Kidney (tissue), 14 donors: Measurements from ENCODE around the gene TBL1XR1. TPM values are rescaled to one million over a fixed set of nuclear protein-coding genes. Genes with fewer than 3 reads are reported as not detected.
"Not testable (repeated sequence)": the region's sequence is repeated elsewhere in the genome, so short reads cannot be mapped to it uniquely, and the experiment has no call there.

Experiments
- DNase-seq, 5 donors: peaks; one replicate each; pipeline ENCODE4 v3.0.0-alpha.2; 2013 to 2020
- FAIRE-seq: peaks from 2 replicates; lab custom pipeline; 2012; peaks lifted over from hg19 to GRCh38; lab: Jason Lieb, UNC
- H3K27ac ChIP-seq, 2 donors: one replicate each; pipeline ENCODE4 v1.7.0; 2013; ENCODE audit warnings: low read depth in 2 of 2, low read length in 2 of 2, inconsistent platforms in 1 of 2
- H3K27me3 ChIP-seq: one replicate; pipeline ENCODE4 v1.7.1; 2013; ENCODE audit warnings: low read length, inconsistent platforms; ENCODE audit not compliant: control insufficient read depth, insufficient read depth
- H3K36me3 ChIP-seq, 3 donors: one replicate each; pipeline versions ENCODE4 v1.7.0 to v1.7.1; 2013; ENCODE audit warnings: low read length in 3 of 3, control low read depth in 1 of 3, inconsistent platforms in 1 of 3; ENCODE audit not compliant: insufficient read depth in 3 of 3, control insufficient read depth in 2 of 3
- H3K4me1 ChIP-seq, 3 donors: one replicate each; pipeline versions ENCODE4 v1.7.0 to v1.7.1; 2013; ENCODE audit warnings: low read length in 3 of 3, inconsistent platforms in 1 of 3, low read depth in 1 of 3; ENCODE audit not compliant: control insufficient read depth in 2 of 3, insufficient read depth in 2 of 3
- H3K4me3 ChIP-seq, 3 donors: one replicate each; pipeline versions ENCODE4 v1.7.0 to v1.8.1; 2013; ENCODE audit warnings: low read length in 3 of 3, control low read depth in 1 of 3, inconsistent platforms in 1 of 3
- H3K9ac ChIP-seq, 3 donors: one replicate each; pipeline versions ENCODE4 v1.7.0 to v1.7.1; 2013; ENCODE audit warnings: low read length in 3 of 3, control low read depth in 1 of 3, inconsistent platforms in 1 of 3
- H3K9me3 ChIP-seq, 3 donors: one replicate each; pipeline versions ENCODE4 v1.7.0 to v1.7.1; 2013; ENCODE audit warnings: low read length in 3 of 3, control low read depth in 1 of 3, inconsistent platforms in 1 of 3; ENCODE audit not compliant: control insufficient read depth in 2 of 3, insufficient read depth in 1 of 3
- CTCF ChIP-seq: IDR thresholded peaks from 3 replicates; pipeline ENCODE4 v1.5.1; 2012; ENCODE audit warnings: mild to moderate bottlenecking, moderate library complexity, borderline replicate concordance; ENCODE audit not compliant: insufficient read depth; ENCODE audit errors: extremely low read depth
- intact Hi-C: fragments of 100-400 bp; cut with DNase I; formaldehyde crosslinking; loops from one replicate; pipeline ENCODE4 v1.11.1; 2022
- polyA plus RNA-seq: library from polyadenylated mRNA; stranded (reverse); fragments of 350-450 nt; fragmentation: Illumina TruSeq; extraction: RNeasy Lipid Tissue Mini Kit (QIAGEN cat#74804); gene quantifications from one replicate; pipeline ENCODE4 v1.2.3, GENCODE V29; 2014; ENCODE audit warnings: low read depth, low replicate concordance; ENCODE audit not compliant: insufficient read depth
- total RNA-seq: library from RNA; stranded (reverse); fragmentation: NEBNext Ultra II Directional; extraction: Animal tissue kit (Norgen Biotek cat#: 25700); gene quantifications from one replicate; pipeline ENCODE4 v1.2.1, GENCODE V29; 2021
- donor health status: control.
- donor health status: control.
- donor health status: control.
- donor health status: control.
- donor health status: control.
- donor health status: DM: yes; HTN: yes; CAD: no.
- donor health status: Normal renal cell carcinoma (clear cell type).

TBL1XR1 gene
- total and polyA plus RNA-seq, 2 donors from 2014 or later: 31.3 to 205 TPM

DNA sequence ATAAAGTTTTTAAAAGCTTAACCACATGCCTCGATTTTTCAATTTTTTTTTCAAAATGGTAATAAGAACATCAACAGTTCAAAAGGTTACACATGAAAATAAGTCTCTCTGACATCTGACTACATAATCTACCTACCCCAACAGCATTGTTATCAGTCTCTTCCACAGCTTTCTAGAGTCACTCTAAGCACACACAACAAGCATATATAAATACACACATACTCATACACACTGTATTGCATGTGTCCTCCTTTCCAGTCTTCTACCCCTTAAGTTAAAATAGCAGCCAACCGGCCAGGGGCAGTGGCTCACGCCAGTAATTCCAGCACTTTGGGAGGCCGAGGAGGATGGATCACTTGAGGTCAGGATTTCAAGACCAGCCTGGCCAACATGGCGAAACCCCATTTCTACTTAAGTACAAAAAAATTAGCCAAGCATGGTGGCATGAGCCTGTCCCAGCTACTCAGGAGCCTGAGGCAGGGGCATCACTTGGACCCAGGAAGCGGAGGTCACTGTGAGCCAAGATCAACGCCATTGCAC, 12.2 kb downstream of the TBL1XR1 start:
- DNase-seq (no peak), FAIRE-seq (no peak)
- intact Hi-C loops: no loop called here
- H3K27ac ChIP-seq: no peak overlapping the region
- TF ChIP-seq CTCF: no peak
- H3K36me3 ChIP-seq: no peaks in the 10 kb centered on the region
- no peak overlapping the region for H3K9ac ChIP-seq
- H3K4me1 ChIP-seq: peaks cover 0 to 6% (median 4%) of the 10 kb centered on the region in 3 donors
- H3K4me3 ChIP-seq: no peak overlapping the region
- H3K9me3 ChIP-seq: no peaks in the 10 kb centered on the region
- H3K27me3 ChIP-seq: no peaks in the 10 kb centered on the region

GRCh38 chr3:177184602-177185001, 12.7 kb downstream of the TBL1XR1 start:
- not testable (repeated sequence) for H3K9me3 ChIP-seq, H3K4me3 ChIP-seq

GRCh38 chr3:177182352-177182751, 14.9 kb downstream of the TBL1XR1 start:
- no peaks in the 10 kb centered on the region for H3K9me3 ChIP-seq
- TF ChIP-seq CTCF: no peak
- H3K4me1 ChIP-seq: peaks cover 0 to 6% (median 2%) of the 10 kb centered on the region in 3 donors
- no peak for FAIRE-seq
- no peak overlapping the region for H3K27ac ChIP-seq
- no peaks in the 10 kb centered on the region for H3K27me3 ChIP-seq
- intact Hi-C loops: no loop called here
- no peak for DNase-seq
- H3K9ac ChIP-seq: no peak overlapping the region
- H3K4me3 ChIP-seq: no peak overlapping the region
- no peaks in the 10 kb centered on the region for H3K36me3 ChIP-seq

More at GRCh38 chr3:177184602-177185001, 12.7 kb downstream of the TBL1XR1 start:
- FAIRE-seq, H3K4me1 ChIP-seq, H3K9ac ChIP-seq, H3K27ac ChIP-seq, H3K36me3 ChIP-seq, intact Hi-C loops, H3K27me3 ChIP-seq, DNase-seq: not testable (repeated sequence)

- Histone ChIP-seq H3K4me3 (no peak overlapping the region), H3K27ac (no peak overlapping the region), H3K27me3 (no peaks in the 10 kb centered on the region), H3K4me1 (peaks cover 0 to 6% (median 0%) of the 10 kb centered on the region in 3 donors), H3K36me3 (no peaks in the 10 kb centered on the region), H3K9me3 (no peaks in the 10 kb centered on the region), H3K9ac (no peak overlapping the region)
- FAIRE-seq: no peak
- intact Hi-C loops: no loop called here
- no peak for TF ChIP-seq CTCF
- no peak for DNase-seq
Observed at GRCh38 chr3:177181418-177181817, 15.9 kb downstream of the TBL1XR1 start.
